CD4-positive, alpha-beta T cell treated with Interleukin-12 subunit alpha and Interleukin-12 subunit beta, for 1 hour (primary cell): ENCODE data around the gene CCDC186.

Experiments used
- DNase-seq: peaks from one replicate; pipeline ENCODE4 v3.0.0-alpha.2; 2020

Gene CCDC186

GRCh38 chr10:114103284-114103683 lies 70.7 kb downstream of the CCDC186 start:
- peak; percentile 51 for DNase-seq

- DNase-seq, result no peak
These were observed 71.7 kb downstream of the CCDC186 start for GRCh38 chr10:114102256-114102655.

DNA sequence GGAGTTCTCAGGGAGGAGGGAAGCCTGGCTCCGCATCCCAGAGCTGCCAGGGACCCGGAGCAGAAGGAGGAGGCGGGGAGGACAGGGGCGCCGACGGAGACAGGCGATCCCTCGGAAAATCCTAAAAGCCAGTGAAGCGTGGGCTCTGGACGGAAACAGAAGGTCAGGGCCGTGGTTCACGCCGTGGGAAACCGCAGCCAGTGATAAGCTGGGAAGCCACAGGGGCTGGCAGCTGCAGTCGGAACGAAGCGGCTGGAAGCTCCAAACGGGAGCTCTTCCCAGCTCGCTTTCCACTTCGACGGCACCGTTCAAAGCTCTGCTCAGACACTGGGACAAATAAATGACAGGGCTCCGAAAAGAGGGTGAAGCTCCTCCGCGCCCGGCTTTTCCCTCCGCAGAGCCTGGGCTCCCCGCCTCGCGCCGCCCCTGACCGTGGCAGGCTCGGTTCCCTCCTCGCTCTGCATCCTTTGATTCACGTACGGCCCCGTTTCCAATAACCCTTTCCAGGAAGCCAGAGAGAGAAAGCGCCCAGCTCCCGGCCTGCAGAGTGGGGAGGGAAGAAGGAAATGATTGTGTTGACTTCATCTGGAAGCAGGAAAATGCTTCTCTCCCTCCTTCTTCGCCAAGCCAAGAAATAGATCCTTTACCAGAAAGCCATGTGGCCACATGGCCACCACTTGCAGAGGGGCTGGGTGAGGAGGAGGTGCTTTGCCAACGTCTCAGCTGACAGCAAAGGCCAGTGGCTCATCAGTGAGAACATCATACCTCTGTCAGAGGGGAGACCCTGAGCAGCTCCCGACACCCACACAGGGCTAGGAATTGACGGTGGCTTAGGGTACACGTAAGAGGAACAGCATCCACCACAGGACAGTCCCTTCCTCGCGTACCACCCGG lies 72.9 kb downstream of the CCDC186 start:
- DNase-seq, result no peak

DNA sequence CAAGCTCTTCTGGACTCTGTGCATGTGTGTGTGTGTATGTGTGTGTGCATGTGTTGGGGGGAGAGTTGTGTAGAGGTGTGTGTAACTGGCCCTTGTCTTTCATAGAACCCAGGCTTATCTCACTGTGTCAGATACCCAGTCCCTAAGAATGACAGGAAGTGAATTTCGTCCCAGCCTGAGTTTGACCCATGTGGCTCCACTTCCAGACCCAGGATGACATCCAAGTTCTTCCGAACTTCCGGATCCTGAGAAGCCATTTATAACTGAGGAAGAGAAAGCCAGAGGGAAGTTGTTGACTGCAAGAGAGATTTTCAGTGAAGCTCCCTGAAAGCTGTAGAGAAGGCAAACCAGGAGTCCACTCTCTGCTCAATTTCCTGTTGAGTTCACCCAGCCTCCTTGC lies 77.1 kb downstream of the CCDC186 start:
- no peak for DNase-seq

- DNase-seq, result peak; percentile 24
These were observed 78.3 kb downstream of the CCDC186 start for GRCh38 chr10:114095559-114096337.

DNA sequence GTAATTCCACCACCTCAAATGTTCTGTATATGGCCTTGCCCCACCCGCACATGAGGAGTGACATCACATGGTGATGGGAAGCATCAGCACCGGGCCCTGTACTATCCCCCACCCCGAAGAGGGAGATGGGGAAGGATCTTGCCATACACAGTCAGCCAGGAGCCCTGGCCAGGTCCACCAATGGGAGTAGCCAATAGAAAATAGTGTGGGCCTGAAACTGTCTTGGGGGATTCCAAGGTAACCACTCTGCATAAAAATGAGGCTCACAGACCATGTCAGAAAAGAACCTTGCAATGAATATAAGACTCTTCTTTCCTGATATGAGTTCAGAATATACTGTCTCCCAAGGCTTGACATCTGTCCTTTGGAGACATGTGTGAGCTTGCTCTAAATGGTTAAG lies 79.2 kb downstream of the CCDC186 start:
- DNase-seq, result no peak

DNA sequence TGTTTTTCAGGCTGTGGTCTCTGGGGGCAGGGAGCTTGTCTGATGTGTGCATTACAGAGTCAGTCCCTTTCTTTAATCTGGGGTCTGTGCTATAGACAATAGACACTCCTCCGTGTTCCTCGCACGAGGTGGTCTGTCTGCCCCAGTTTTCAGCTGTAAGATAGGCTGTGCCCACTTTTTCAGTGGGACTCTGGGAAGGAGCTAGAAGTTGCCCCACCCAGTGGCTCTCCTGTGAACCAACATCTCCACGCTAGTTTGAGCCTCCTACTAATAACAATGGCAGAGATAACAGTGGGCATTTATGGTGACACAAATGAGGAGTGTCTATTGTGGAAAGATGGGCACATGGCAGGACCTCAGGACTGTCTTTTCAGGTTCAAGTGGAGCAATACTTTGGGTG lies 86.3 kb downstream of the CCDC186 start:
- DNase-seq, result no peak

DNA sequence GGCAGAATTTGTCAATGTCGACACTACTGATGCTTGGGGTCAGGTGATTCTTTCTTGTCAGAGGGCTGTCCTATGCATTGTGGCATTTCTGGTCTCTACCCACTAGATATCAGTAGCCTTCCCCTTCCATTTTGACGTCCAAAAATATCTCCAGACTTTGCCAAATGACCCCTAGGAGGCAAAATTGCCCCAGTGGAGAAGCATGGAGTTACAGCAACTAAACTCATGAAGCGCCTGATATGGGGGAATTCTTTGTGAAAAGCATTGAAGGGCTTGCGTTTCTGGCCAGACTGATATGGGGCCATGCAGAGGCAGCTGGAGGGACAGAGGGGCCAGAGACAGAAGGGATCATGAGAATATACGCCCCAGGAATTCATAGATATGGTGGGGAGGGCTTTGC lies 86.7 kb downstream of the CCDC186 start:
- no peak for DNase-seq

- DNase-seq, result no peak
These were observed 89.8 kb downstream of the CCDC186 start for GRCh38 chr10:114084215-114084614.

GRCh38 chr10:114083040-114083439 lies 91.0 kb downstream of the CCDC186 start:
- DNase-seq, result no peak

- DNase-seq, result no peak
These were observed 92.0 kb downstream of the CCDC186 start for GRCh38 chr10:114081911-114082583.

DNA sequence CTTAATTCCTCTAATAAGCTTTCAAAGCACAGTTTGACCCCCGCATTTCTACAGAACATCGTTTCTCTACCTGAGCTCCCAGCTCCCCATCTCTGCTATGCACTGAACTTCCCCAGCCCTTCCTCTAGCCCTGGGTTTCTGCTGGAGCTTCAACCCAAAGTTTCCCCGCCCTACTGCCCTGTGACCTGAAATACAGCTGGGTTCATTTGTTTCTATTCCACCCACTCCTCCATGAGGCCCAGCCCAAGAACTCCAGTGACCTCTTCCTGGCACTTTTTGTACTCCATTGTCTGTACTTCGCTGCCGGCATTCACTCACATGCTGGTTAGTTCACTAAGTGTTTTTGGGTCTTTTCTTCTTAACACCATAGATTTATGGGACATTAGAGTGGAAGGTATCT lies 94.6 kb downstream of the CCDC186 start:
- DNase-seq, result no peak

- no peak for DNase-seq
These were observed 95.7 kb downstream of the CCDC186 start for GRCh38 chr10:114078346-114078745.

GRCh38 chr10:114077815-114078219 lies 96.2 kb downstream of the CCDC186 start:
- DNase-seq, result no peak

DNA sequence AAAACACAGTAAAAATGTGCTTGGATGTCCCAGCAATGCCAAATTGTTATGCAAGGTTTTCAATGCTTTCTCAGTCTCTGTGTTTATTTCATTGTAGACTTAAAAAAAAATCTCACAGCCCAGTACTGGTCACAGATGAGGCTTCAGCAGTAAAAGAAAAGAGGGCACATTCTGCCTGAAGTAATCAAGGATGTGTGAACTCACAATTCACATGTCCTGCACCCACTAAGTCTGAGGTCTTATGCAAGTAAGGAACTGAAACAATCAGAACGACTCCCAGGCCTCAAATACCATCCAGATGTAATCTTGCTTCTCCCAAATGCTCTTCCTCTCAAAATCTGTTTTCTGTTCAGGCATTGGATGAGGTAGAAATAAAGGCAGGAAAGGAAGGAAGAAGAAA lies 96.7 kb downstream of the CCDC186 start:
- DNase-seq, result no peak

DNA sequence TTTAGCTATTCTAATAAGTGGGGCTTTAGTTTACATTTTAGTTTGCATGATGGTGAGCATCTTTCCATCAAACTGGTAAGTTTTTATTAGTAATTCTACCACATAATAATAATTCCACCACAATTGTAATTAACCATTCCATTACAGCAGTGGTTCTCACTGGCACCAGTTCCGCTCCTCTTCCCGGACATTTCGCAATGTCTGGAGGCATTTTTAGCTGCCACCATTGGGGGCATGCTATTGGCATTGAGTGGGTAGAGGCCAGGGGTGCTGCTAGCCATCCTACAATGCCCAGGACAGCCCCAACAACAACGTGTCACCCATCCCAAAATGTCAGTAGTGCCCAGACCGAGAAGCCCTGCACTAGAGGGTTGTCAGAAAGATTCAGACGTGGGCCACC lies 98.9 kb downstream of the CCDC186 start:
- no peak for DNase-seq

DNA sequence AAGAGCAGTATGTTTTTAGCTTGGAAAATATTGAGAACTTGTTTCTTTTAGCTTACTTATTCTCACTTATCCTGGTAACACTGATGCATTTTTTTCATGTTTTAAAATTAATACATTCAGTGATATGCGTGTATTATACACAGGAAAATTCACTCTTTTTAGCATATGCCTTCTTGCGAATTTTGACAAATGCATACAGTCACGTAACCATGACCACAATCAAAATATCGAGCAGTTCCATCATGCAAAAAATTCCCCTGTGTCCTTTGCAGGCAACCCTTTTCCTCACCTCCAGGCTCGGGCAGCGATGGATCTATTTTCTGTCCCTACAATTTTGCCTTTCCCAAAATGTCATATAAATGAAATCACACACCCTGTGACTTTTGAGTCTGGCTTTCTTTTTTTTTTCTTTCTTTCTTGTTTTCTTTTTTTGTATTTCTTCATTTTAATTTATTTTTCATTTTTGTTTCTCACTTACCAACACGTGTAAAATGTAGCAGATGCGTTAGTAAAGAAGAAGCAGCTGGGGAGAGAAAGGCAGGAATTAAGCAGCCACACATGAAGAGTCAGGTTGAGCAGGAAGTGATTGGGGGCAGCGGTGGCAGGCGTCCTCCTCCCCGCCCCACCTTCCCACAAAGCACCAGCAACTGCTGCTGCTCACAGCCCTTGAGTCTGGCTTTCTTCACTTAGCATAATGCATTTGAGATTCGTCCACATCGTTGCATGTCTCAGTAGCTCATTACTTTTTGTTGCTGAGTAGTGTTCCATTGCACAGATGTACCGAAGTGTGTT lies 100.4 kb downstream of the CCDC186 start:
- DNase-seq, result peak; percentile 30

DNA sequence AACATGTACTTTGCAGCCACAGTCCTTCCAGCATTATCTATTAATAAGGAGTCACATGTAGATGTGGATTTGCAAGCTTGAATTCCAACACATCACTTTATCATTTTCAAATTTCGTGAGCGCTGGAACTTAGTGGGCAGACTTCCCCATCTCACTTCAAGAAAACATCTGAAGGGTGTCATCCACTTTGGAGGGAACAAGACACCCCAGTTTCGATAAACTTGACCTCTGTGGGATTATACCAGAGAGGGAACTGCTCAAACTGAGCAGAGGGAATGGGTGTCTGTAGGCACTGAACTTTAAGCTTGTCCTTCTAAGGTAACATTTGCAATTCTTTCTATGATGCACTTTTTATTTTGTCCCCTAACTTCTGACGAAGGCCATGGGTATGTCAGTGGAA lies 102.8 kb downstream of the CCDC186 start:
- no peak for DNase-seq
